ENCODE data around the gene VSIG10.
"Not testable (repeated sequence)": the region's sequence is repeated elsewhere in the genome, so short reads cannot be mapped to it uniquely, and the experiment has no call there.

VSIG10 gene, protein sequence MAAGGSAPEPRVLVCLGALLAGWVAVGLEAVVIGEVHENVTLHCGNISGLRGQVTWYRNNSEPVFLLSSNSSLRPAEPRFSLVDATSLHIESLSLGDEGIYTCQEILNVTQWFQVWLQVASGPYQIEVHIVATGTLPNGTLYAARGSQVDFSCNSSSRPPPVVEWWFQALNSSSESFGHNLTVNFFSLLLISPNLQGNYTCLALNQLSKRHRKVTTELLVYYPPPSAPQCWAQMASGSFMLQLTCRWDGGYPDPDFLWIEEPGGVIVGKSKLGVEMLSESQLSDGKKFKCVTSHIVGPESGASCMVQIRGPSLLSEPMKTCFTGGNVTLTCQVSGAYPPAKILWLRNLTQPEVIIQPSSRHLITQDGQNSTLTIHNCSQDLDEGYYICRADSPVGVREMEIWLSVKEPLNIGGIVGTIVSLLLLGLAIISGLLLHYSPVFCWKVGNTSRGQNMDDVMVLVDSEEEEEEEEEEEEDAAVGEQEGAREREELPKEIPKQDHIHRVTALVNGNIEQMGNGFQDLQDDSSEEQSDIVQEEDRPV

DNA sequence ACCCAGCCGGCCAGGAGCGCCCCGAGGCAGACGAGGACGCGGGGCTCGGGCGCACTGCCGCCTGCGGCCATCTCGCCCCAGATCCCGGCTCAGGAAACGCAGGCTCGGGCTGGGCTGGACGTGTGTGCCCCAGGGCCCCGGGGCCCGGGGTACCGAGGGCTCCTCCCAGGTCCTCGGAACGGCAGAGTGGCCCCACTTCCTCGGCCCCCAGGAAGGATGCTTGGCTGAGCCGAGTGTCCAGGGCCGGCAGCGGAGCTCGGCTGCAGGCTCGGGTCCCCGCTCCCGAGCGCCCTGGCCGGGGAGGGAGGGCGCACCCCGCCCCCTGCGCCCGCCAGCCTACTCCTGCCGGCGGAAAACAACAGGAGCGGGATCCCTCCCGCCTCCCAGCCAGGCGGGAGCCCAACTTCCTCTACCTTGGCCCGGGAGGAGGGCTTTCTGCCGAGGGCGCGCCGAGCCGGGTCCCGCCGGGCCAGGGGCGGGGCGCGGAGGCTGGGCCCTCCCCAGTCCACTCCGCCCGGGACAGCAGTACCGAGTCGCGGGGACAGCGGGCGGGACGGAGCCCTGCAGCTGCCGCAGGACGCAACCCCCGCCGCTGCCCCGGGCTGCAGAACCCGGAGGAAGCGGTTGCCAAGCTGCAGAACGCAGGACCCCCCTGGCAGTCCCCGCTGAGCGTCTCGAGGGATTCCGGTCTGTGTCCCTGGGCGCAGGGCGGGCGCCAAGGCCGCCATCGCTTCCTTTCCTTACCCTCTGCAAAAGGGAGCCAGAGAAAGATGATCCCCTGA lies at the start of gene VSIG10:
Gene VSIG10 (minus strand): TSS at position 411 of the 782 bp plus-strand sequence. CDS start 340 bp downstream, at position 71.
- DNase-seq, result peak; percentile 90

DNA sequence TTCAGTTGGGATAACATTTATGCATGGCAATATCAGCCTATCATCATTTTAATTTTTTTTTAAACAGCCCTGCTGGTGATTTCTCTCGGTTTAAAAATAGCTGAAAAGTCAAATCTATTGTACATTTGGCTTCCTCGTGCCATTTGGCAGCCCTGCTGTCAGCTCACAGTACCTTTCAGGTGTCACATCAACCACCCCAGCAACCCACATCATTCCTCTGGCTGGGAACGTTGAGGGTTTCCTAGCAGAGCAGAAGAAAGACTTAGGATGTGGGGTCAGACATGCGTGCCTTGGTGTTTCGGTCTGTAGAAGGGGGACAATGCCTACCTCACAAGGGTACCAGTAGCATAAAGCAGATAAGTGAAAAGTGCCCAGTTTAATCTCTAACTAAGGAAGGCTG lies 47.9 kb upstream of the VSIG10 start:
- DNase-seq, result no peak

DNA sequence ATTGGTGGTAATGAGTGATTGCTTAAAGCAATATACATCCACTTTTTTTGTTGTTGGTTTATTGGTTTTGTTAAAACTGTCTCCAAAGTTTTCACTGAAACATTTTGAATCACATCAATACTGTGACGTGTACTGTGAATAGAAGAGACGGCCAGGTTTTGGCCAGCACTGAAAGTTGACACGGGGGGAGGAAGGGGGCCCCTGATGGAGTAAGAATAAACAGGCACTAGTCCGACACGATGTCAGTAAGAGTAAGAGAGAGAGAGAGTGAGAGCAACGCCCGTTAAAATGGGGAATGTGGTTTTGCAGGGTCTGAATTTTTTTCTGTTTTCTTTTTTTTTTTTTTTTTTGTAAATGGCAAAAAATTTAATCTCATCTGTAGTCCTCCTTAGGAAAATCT lies 46.8 kb upstream of the VSIG10 start:
- DNase-seq, result no peak

DNA sequence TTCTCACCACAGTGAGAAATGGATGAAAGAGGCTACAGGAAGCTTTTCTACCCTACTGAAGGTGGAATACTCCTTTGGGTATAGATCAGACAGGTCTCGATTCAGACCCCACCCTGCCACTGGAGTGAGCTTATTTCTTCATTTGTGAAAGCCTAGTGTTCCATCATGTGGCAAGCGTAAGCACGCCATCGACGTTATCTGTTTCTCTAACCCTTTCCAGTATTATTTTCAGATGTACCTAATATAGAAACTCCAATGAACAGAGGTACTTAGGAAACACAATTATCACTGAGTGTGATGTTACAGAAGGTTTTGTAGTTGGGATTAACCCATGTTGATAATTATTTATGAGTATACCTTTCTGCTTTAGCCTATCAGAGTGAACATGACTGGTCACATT lies 44.5 kb upstream of the VSIG10 start:
- no peak for DNase-seq

DNA sequence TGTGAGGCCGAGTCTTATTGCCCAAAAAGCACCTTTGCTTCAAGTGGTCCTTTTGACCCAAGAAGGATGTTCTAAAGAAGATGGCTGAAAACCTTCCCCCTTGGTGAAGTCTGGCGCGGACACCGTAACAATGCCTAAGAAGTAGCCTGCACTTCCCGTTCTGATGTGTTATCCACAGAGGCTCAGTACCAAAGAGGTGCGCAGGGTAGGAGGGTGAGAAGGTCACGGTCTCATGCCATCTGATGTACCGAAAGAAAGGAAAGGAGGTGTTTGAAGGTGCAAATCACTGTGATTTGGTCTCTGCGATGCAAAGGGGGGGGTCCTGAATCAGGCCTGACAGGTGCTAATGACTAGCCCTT lies 42.0 kb upstream of the VSIG10 start:
- no peak for DNase-seq

DNA sequence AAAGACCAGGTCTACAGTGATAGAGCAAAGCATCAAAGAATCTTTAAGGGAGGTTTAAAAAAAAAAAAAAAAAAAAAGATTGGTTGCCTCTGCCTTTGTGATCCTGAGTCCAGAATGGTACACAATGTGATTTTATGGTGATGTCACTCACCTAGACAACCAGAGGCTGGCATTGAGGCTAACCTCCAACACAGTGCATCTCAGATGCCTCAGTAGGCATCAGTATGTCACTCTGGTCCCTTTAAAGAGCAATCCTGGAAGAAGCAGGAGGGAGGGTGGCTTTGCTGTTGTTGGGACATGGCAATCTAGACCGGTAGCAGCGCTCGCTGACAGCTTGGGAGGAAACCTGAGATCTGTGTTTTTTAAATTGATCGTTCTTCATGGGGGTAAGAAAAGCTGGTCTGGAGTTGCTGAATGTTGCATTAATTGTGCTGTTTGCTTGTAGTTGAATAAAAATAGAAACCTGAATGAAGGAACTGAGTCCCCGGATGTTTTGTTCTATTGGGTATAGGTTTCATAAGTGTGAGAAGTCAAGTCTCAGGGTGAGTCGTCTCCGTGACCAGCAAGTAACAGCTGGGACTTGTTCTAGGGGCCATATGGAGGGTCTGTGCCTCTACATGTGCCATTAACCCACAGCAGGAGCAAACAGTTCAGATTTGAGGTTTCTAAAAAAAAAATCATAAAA lies 41.4 kb upstream of the VSIG10 start:
- DNase-seq, result no peak

DNA sequence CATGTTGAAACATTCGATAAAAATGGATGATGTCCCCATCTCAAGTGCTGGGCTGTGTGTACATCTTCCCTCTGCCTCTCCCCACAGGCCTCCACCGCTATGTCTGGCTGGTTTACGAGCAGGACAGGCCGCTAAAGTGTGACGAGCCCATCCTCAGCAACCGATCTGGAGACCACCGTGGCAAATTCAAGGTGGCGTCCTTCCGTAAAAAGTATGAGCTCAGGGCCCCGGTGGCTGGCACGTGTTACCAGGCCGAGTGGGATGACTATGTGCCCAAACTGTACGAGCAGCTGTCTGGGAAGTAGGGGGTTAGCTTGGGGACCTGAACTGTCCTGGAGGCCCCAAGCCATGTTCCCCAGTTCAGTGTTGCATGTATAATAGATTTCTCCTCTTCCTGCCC lies 40.7 kb upstream of the VSIG10 start:
- no peak for DNase-seq

DNA sequence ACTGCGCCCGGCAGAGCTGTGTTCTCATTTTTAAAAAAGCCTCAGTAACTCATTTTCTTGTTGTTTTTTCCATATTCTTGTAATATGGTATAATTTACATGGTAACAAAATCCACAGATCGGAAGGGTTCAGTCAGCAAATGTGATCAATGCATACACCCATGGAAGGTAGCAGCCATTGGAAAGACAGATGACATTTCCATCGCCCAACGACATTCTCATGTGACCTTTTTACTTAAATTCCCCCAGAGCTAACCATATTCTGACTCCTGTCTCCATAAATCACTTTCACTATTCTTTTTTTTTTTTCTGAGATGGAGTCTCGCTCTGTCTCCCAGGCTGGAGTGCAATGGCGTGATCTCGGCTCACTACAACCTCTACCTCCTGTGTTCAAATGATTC lies 37.0 kb upstream of the VSIG10 start:
- DNase-seq, result no peak

DNA sequence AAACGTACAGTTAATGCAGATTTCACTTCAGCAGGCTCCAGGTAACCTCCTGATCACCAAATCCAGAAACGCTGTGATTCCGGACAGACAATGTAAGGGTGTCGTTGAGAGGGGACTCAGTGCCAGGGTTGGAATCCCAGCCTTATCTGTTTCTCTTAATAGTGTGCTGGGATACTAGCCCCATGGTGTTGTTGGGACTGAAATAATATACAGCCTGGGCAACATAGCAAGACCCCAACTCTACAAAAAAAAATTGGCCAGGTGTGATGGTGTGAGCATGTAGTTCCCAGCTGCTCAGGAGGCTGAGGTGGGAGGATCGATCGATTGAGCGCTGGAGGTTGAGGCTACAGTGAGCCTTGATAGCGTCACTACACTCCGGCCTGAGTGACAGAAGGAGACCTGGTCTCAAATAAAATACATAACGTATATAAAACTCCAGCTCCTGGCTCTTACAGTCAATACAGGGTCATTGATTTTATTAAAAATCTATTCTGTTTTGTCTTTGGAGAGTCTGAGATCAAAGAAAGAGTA lies 33.4 kb upstream of the VSIG10 start:
- no peak for DNase-seq

DNA sequence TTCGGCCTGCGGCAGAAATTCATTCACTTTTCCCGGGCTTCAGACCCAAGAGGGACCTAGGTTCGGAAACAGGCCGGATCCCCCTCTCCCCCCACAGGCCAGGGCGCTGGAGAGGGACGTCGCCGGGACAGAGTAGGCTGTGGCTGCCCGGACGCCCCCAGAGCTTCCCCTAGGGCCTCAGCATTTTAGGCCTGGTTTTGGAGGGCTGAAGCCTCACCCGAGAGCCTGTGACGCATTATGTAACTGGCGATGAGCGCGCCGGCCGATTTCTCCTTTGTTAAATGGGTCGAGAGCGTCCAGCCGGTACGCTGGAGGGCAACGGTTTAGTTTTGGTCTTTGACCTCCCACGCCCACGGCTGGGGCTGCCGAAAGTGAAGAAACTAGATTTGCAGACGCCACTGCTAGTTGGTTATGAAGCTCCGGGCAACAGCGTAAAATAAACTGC lies 32.8 kb upstream of the VSIG10 start:
- no peak for DNase-seq

DNA sequence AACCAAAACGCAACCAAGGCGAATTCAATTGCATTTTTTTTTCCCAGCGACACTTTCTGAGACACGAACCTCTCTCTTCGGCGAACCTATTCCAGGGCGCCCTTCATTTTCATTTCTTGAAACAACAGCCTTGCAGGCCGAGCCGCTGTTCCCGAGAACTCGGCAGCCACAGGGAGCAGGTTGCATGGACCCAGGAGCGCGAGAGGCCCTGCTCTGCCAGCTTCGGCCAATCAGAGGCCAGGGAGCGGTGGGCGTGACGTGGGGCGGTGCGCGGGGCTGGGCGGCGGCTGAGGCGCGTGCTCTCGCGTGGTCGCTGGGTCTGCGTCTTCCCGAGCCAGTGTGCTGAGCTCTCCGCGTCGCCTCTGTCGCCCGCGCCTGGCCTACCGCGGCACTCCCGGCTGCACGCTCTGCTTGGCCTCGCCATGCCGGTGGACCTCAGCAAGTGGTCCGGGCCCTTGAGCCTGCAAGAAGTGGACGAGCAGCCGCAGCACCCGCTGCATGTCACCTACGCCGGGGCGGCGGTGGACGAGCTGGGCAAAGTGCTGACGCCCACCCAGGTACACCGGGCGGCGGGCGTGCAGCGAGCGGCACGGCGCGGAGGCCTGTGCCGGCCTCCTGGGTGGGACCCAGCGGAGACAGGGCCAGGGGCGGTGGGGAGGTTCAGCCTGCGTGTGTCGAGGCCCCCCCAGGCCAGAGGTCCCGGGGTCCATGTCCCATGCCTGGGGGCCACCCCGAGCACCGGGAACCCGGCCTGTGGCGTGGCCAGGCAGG lies 32.2 kb upstream of the VSIG10 start, which contains the start of gene PEBP1:
Gene PEBP1 (plus strand): TSS at position 337 of the 771 bp plus-strand sequence. CDS start 86 bp downstream, at position 423.
- DNase-seq, result peak; percentile 96

DNA sequence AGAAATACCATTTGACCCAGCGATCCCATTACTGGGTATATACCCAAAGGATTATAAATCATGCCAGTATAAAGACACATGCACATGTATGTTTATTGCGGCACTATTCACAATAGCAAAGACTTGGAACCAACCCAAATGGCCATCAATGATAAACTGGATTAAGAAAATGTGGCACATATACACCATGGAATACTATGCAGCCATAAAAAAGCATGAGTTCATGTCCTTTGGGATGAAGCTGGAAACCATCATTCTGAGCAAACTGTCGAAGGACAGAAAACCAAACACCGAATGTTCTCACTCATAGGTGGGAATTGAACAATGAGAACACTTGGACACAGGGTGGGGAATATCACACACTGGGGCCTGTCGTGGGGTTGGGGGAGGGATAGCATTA lies 25.6 kb upstream of the VSIG10 start:
- DNase-seq, result not testable (repeated sequence)

DNA sequence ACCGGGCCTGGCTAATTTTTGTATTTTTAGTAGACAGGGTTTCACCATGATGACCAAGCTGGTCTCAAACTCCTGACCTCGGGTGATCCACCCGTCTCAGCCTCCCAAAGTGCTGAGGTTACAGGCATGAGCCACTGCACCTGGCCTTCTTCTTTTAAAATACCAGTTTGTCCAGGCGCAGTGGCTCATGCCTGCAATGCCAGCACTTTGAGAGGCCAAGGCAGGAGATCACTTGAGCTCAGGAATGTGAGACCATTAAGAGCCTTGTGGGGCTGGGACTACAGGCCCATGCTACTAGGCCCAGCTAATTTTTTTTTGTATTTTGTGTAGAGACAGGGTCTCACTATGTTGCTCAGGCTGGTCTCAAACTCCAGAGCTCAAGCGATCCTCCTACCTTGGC lies 24.1 kb upstream of the VSIG10 start:
- no peak for DNase-seq

DNA sequence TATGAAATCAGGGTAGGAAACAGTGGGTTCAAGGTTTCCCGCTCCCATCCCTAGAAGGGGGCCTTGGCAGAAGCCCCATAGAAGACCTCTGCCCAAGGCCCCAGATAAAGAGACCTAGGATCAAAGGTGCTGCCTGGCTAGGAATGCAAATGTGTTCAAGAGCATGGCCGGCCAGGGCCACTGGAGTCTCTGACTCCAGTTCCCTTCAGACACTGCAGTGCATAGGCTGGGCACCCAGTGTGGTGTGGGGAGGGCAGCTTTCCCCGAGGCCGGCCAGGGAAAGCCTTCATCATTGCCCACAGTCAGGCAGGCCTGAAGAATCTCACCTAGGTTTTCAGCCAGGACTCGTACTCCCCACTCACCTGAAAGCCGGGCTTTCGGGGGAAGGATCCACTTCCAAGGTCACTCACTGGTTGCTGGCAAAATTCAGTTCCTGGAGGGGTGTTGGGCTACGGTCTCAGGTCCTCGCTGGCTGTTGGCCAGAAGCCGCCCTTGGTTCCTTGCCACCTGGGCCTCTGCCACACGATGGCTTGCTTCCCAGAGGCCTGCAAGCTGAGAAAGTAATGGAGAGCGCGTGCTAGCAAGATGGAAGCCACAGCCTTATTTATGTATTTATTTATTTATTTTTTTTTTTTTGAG lies 22.4 kb upstream of the VSIG10 start:
- no peak for DNase-seq

DNA sequence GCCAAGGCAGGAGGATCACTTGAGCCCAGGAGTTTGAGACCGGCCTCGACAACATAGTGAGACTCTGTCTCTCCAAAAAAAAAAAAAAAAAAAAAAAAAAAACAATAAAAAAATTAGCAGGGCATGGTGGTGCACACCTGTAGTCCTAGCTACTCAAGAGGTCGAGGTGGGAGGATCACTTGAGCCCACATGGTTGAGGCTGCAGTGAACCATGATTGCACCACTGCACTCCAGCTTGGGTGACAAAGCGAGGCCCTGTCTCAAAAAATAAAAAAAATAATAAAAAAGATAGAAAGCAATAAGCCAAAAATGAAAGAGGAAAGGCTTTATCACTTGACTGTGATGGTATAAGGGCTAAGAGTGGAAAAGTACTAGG lies 21.9 kb upstream of the VSIG10 start:
- DNase-seq, result no peak

DNA sequence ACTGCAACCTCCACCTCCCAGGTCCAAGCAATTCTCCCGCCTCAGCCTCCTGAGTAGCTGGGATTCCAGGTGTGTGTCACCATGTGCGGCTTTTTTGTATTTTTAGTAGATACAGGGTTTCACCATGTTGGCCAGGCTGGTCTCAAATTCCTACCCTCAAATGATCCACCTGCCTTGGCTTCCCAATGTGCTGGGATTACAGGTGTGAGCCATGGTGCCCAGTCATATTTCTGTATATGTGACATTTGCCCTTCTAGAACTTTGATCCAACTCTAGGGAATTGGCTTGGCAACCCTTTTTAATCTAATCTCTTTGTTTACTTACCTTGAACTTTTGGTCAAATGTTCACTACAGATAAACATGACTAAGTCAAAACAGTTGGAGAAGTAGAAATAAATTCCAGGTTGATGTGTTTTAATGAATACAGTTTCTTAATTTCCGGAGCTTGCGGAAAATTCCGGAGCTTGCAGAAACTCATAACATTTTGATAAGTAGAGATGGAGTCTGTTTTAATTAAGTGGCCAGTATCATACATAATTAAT lies 20.6 kb upstream of the VSIG10 start:
- DNase-seq, result no peak

DNA sequence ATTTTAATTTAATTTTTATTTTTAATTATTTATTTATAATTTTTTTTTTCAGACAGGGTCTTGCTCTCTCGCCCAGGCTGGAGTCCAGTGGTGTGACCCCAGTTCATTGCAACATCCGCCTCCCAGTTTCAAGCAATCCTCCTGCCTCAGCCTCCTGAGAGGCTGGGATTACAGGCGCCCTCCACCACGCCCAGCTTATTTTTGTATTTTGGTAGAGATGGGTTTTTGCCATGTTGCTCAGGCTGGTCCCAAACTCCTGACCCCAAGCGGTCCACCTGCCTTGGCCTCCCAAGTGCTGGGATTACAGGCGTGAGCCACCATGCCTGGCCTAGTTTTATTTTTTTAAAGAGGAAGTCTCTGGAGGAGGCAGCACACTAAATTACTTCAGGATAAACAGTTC lies 18.5 kb upstream of the VSIG10 start:
- DNase-seq, result no peak

DNA sequence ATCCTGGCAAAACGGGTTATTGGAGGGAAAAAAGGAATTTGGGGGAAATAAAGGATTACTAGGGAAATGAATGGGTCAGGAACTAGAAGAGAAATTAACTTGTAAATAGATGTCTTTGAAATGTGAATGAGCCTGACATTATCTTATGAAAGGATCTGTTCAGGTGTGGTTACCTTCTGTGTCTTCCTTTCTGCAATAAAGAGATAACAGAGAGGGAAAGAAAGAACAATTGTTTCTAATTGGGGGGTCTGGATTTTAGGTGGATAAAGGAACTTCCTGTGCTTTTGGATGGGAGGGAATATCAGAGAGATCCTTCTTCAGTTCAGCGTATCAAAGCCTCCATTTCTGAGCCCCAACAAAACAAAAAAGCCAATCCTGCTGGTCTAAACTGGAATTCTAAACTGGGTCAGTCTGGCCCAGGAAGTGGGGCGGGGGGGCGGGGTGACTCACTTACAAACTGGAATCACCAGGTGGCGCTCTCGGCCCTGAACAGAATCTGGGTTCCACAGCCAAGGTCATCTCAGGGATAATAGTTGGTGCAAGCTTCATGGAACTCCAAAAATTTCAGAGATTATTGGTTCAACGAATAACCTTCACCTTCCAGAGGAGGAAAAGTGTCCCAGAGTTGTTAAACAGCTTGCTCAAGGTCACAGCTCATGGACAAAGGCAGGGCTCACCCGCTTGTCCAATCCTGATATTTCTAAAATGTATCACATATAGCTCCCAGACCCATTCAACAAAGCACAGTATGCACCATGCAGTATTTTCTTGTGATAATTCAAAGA lies 17.0 kb upstream of the VSIG10 start:
- DNase-seq, result peak; percentile 79

DNA sequence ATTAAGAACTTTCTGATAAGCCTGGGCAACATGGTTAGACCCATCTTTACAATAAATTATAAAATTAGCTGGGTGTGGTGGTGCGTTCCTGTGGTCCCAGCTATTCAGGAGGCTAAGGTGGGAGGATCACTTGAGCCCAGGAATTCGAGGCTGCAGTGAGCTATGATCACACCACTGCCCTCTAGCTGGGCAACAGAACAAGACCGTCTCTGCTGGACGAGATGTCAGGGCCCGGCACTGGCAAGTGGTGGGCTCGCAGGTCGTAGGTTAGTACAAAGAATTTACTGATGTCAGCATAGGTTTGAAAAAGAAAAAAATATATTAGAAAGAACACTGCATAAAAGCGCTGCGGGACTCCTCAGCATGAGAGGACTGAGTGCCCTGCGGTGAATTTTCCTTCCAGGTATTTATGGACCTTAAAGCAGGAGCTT lies 15.7 kb upstream of the VSIG10 start:
- DNase-seq, result no peak

DNA sequence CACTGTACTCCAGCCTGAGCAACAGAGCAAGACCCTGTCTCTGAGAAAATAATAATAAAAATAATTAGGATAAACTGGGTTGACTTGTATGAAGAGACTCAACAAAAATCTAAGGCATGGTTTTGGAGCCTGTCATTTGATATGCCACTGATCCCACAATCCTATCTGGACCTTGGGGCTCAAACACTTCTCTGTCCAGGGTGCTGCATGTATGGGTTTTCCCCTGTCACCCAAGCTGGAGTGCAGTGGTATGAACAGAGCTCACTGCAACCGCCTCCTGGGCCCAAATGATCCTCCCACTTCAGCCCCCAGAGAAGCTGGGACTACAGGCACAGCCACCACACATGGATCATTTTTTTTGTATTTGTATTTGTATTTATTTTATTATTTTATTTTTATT lies 5.3 kb upstream of the VSIG10 start:
- no peak for DNase-seq

DNA sequence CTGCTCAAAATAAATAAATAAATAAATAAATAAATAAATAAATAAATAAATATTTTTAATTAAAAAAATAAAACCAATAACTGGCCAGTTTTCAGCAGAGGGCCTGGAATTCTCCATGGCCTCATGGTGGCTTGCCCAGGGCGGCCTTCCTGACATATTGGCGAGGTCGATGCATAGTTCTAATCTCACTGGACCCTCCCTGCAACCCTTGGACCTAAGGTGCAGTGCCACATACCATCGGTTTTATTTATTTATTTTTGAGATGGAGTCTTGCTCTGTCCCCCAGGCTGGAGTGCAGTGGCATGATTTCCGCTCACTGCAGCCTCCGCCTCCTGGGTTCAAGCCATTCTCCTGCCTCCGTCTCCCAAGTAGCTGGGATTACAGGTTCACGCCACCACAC lies 3.9 kb upstream of the VSIG10 start:
- no peak for DNase-seq

All from retina (tissue), 1 donor.